ENCODE measurements around the gene INHBA. TPM values are rescaled to one million over a fixed set of nuclear protein-coding genes. Genes with fewer than 3 reads are reported as not detected.

INHBA gene
- total RNA-seq, 2 experiments from 2014 or later = not detected

DNA sequence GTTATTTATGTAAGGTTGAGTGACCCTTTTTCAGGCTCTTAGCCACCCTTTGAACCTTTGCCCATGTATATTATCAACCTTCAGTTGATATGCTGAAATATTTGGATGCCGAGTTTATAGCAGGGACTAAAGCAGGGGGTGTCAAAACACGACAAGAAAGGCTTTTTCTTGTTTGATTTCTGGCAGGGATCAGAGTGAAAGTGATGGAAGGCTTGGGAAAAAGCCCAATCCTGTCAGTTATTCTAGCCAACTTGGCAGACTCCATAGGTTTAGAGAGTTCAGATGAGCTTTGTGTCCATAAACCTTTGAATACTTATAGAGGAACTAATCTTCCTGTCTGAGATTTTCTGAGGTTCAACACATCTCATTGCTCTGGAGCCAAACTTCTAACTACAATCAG, 47.5 kb downstream of the INHBA start:
- no peak for DNase-seq (ENCODE audit: low spot score)
- no TSS peak for BruUV-seq (replicated peaks)
- Histone ChIP-seq H4K20me1 (ENCODE audit: insufficient read depth, low read length) (no peaks in the 10 kb centered on the region), H3K4me3 (ENCODE audit: low read depth, low read length, poor library complexity, severe bottlenecking) (no peak overlapping the region), H3K27ac (ENCODE audit: low read depth, low read length, poor library complexity, severe bottlenecking) (no peak overlapping the region), H3K79me2 (ENCODE audit: insufficient read depth, low read depth, low read length) (no peaks in the 10 kb centered on the region), H3K36me3 (ENCODE audit: insufficient read depth, low read length) (no peaks in the 10 kb centered on the region), H3K9me3 (ENCODE audit: low read length) (no peaks in the 10 kb centered on the region), H3K4me1 (ENCODE audit: insufficient read depth, low read length, poor library complexity, severe bottlenecking) (no peaks in the 10 kb centered on the region), H2AFZ (ENCODE audit: low read length) (no peak overlapping the region), H3K4me2 (ENCODE audit: low read length) (no peak overlapping the region), H3K9me2 (ENCODE audit: insufficient read depth, low read length) (no peaks in the 10 kb centered on the region)
- POLR2A ChIA-PET = interaction anchor here (1.1 kb wide), 1 partner anchor 11 kb away, joined by 3 read pairs; no protein-coding TSS in a partner anchor
- CTCF ChIA-PET (ENCODE audit: unreplicated experiment) = no interaction called here
- no peak for TF ChIP-seq EZH2phosphoT487 (IDR thresholded peaks at IDR 0.05; ENCODE audit: borderline replicate concordance, low read depth, low read length)
- TF ChIP-seq, protein P1, sequence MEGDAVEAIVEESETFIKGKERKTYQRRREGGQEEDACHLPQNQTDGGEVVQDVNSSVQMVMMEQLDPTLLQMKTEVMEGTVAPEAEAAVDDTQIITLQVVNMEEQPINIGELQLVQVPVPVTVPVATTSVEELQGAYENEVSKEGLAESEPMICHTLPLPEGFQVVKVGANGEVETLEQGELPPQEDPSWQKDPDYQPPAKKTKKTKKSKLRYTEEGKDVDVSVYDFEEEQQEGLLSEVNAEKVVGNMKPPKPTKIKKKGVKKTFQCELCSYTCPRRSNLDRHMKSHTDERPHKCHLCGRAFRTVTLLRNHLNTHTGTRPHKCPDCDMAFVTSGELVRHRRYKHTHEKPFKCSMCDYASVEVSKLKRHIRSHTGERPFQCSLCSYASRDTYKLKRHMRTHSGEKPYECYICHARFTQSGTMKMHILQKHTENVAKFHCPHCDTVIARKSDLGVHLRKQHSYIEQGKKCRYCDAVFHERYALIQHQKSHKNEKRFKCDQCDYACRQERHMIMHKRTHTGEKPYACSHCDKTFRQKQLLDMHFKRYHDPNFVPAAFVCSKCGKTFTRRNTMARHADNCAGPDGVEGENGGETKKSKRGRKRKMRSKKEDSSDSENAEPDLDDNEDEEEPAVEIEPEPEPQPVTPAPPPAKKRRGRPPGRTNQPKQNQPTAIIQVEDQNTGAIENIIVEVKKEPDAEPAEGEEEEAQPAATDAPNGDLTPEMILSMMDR (conservative IDR thresholded peaks at IDR 0.05; ENCODE audit: low read length) = no peak
- intact Hi-C loops (cut with micrococcal nuclease; ENCODE audit: unreplicated experiment) = no loop called here

DNA sequence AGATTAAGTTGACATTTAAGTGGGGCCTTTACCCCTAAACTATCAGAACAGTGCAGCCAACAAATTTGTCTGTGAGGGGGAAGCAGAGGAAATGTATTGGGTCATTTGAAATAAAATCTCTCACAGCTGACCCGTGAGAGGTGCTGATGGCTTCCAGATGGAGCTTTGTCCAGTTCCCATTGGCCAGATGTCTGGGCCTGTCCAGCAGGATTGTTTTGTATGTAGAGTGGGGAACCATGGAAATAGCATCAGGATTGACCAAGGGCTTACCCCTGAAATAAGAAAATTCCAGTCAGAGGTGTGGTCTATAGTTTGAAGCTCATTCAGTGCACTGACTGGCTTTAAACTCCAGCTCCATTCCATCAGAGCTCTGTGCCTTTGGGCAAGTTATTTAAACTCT, 50.6 kb downstream of the INHBA start:
- Histone ChIP-seq H3K79me2 (ENCODE audit: insufficient read depth, low read depth, low read length) (no peaks in the 10 kb centered on the region), H3K4me1 (ENCODE audit: insufficient read depth, low read length, poor library complexity, severe bottlenecking) (no peaks in the 10 kb centered on the region), H3K36me3 (ENCODE audit: insufficient read depth, low read length) (no peaks in the 10 kb centered on the region), H3K27ac (ENCODE audit: low read depth, low read length, poor library complexity, severe bottlenecking) (no peak overlapping the region), H2AFZ (ENCODE audit: low read length) (no peak overlapping the region), H3K4me2 (ENCODE audit: low read length) (no peak overlapping the region), H4K20me1 (ENCODE audit: insufficient read depth, low read length) (no peaks in the 10 kb centered on the region), H3K9me3 (ENCODE audit: low read length) (no peaks in the 10 kb centered on the region), H3K4me3 (ENCODE audit: low read depth, low read length, poor library complexity, severe bottlenecking) (no peak overlapping the region), H3K9me2 (ENCODE audit: insufficient read depth, low read length) (no peaks in the 10 kb centered on the region)
- TF ChIP-seq, protein P1 (conservative IDR thresholded peaks at IDR 0.05; ENCODE audit: low read length) = no peak
- no peak for TF ChIP-seq EZH2phosphoT487 (IDR thresholded peaks at IDR 0.05; ENCODE audit: borderline replicate concordance, low read depth, low read length)
- intact Hi-C loops (cut with micrococcal nuclease; ENCODE audit: unreplicated experiment) = no loop called here
- ChIA-PET POLR2A (no interaction called here), CTCF (ENCODE audit: unreplicated experiment) (interaction anchor here (0.7 kb wide), 1 partner anchor 948 kb away, joined by 3 read pairs; no protein-coding TSS in a partner anchor)
- no peak for DNase-seq (ENCODE audit: low spot score)
- no TSS peak for BruUV-seq (replicated peaks)

DNA sequence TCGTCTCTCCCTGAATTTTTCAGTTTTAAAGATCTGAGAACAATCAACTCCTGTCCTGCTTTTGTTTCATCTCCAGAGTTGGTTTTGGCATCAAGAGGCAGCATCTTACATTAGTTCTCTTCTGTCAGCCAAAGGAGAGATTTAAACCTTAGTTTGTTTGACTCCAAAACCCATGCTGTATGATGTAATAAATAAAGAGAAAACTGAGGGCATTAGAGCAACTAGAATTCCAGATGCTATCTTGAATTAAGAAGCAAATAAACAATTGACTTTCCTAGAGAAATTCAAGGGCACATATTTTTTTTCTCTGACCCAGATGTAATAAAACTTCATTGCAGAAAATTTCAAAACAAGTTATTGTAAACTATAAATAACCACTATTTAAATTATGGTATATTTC, 54.4 kb downstream of the INHBA start:
- BruUV-seq (replicated peaks) = no TSS peak
- no peak overlapping the region for H3K4me3 ChIP-seq (ENCODE audit: low read depth, low read length, poor library complexity, severe bottlenecking)
- no peaks in the 10 kb centered on the region for H3K36me3 ChIP-seq (ENCODE audit: insufficient read depth, low read length)
- ChIA-PET CTCF (ENCODE audit: unreplicated experiment) (no interaction called here), POLR2A (no interaction called here)
- no peaks in the 10 kb centered on the region for H4K20me1 ChIP-seq (ENCODE audit: insufficient read depth, low read length)
- no peak overlapping the region for H3K4me2 ChIP-seq (ENCODE audit: low read length)
- no peaks in the 10 kb centered on the region for H3K9me3 ChIP-seq (ENCODE audit: low read length)
- TF ChIP-seq, protein P1 (conservative IDR thresholded peaks at IDR 0.05; ENCODE audit: low read length) = no peak
- no peak for TF ChIP-seq EZH2phosphoT487 (IDR thresholded peaks at IDR 0.05; ENCODE audit: borderline replicate concordance, low read depth, low read length)
- H3K9me2 ChIP-seq (ENCODE audit: insufficient read depth, low read length) = no peaks in the 10 kb centered on the region
- DNase-seq (ENCODE audit: low spot score) = no peak
- no peaks in the 10 kb centered on the region for H3K4me1 ChIP-seq (ENCODE audit: insufficient read depth, low read length, poor library complexity, severe bottlenecking)
- H2AFZ ChIP-seq (ENCODE audit: low read length) = no peak overlapping the region
- intact Hi-C loops (cut with micrococcal nuclease; ENCODE audit: unreplicated experiment) = no loop called here
- H3K27ac ChIP-seq (ENCODE audit: low read depth, low read length, poor library complexity, severe bottlenecking) = no peak overlapping the region
- no peaks in the 10 kb centered on the region for H3K79me2 ChIP-seq (ENCODE audit: insufficient read depth, low read depth, low read length)
